Thymus (tissue), 11 donors: ENCODE measurements around the gene ARHGAP31. TPM values are rescaled to one million over a fixed set of nuclear protein-coding genes. Genes with fewer than 3 reads are reported as not detected.
A peak's percentile ranks its signal among the peaks of the same experiment; 100 is the strongest.
"Not testable (repeated sequence)": the region's sequence is repeated elsewhere in the genome, so short reads cannot be mapped to it uniquely, and the experiment has no call there.

ENCODE experiments used
- DNase-seq, 9 donors: peaks; one replicate each; pipeline ENCODE4 v3.0.0-alpha.2; 2013; ENCODE audit warnings: low spot score in 9 of 9, low read depth in 6 of 9, missing footprints in 1 of 9
- H3K27ac ChIP-seq, 2 donors: one replicate each; pipeline ENCODE4 v1.5.1; 2013; ENCODE audit warnings: control low read depth in 1 of 2, low read depth in 1 of 2, low read length in 1 of 2, mild to moderate bottlenecking in 1 of 2, moderate library complexity in 1 of 2
- H3K27me3 ChIP-seq, 2 donors: one replicate each; pipeline ENCODE4 v1.5.1; 2013; ENCODE audit warnings: low read length in 1 of 2; ENCODE audit not compliant: control insufficient read depth in 2 of 2, insufficient read depth in 1 of 2
- H3K36me3 ChIP-seq, 2 donors: one replicate each; pipeline ENCODE4 v1.5.1; 2013; ENCODE audit warnings: low read length in 1 of 2, mild to moderate bottlenecking in 1 of 2, moderate library complexity in 1 of 2; ENCODE audit not compliant: control insufficient read depth in 2 of 2, insufficient read depth in 2 of 2
- H3K4me1 ChIP-seq, 2 donors: one replicate each; pipeline ENCODE4 v1.5.1; 2013; ENCODE audit warnings: low read length in 2 of 2; ENCODE audit not compliant: control insufficient read depth in 2 of 2, insufficient read depth in 2 of 2
- H3K4me3 ChIP-seq, 2 donors: one replicate each; pipeline ENCODE4 v1.5.1; 2013; ENCODE audit warnings: low read length in 2 of 2, control low read depth in 1 of 2, mild to moderate bottlenecking in 1 of 2
- H3K9me3 ChIP-seq, 2 donors: one replicate each; pipeline ENCODE4 v1.5.1; 2013; ENCODE audit warnings: low read length in 1 of 2, mild to moderate bottlenecking in 1 of 2; ENCODE audit not compliant: control insufficient read depth in 2 of 2, insufficient read depth in 1 of 2
- WGBS: extraction: QIAGEN DNeasy Blood & Tissue Kit; methylation state at CpG from one replicate; pipeline ENCODE4 v1.1.7; 2013; 5-methylcytosine and 5-hydroxymethylcytosine counted together
- polyA plus RNA-seq: library from polyadenylated mRNA; stranded (reverse); fragments of 200-250 nt; gene quantifications from one replicate; pipeline ENCODE4 v1.2.3, GENCODE V29; 2013
- total RNA-seq: library from RNA; stranded (reverse); fragments of 120-200 nt; gene quantifications from one replicate; pipeline ENCODE4 v1.2.4, GENCODE V29; 2013
- donor health status: healthy.

The ARHGAP31 gene
- total and polyA plus RNA-seq, 2 donors = 3.5 to 8.2 TPM

- Histone ChIP-seq H3K9me3 (no peaks in the 10 kb centered on the region), H3K27ac (no peak overlapping the region)
Observed at GRCh38 chr3:119350114-119350513, 55.9 kb downstream of the ARHGAP31 start.

GRCh38 chr3:119351581-119351980, 57.4 kb downstream of the ARHGAP31 start:
- DNase-seq = no peak
- H3K27me3 ChIP-seq = no peaks in the 10 kb centered on the region
- no peaks in the 10 kb centered on the region for H3K36me3 ChIP-seq
- peaks cover 9 to 29% of the 10 kb centered on the region in 2 donors for H3K4me1 ChIP-seq
- no peak overlapping the region for H3K4me3 ChIP-seq
- WGBS = 95% methylated on average over 3 of the region's 3 CpGs
- no peaks in the 10 kb centered on the region for H3K9me3 ChIP-seq
- no peak overlapping the region for H3K27ac ChIP-seq

More at GRCh38 chr3:119350114-119350513, 55.9 kb downstream of the ARHGAP31 start:
- Histone ChIP-seq H3K4me1 (peaks cover 9 to 29% of the 10 kb centered on the region in 2 donors), H3K4me3 (no peak overlapping the region), H3K27me3 (no peaks in the 10 kb centered on the region), H3K36me3 (no peaks in the 10 kb centered on the region)
- WGBS = 65% methylated on average over 10 of the region's 10 CpGs
- no peak for DNase-seq

DNA sequence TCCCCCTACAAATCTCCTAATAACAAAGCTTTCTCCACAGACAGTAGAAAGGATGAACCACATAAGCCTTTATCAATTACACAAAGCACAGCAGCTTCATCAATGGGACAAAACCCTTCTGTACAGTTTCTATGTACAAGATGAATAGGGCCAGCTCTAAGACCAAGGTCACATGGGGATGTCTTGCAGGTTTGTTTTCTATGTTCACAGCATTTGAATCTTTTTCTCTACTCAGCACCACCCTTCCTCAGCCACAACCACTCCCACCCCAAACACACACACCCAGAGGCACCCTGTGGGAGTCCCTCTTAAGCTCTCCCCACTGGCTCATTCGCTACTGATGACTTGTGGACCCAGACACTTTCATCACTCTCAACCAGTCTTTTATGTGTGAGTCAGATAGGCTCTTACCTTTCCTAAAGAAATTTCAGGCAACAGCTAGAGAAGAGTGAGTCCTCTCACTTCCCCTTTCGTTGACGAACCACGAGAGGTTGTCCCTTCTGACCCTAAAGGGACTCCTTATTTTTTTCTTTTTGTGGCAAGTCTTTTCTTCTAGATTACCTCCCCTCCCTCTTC, 57.9 kb downstream of the ARHGAP31 start:
- Histone ChIP-seq H3K27ac (peak overlapping the region in 1 of 2 donors; percentile 20), H3K27me3 (no peaks in the 10 kb centered on the region), H3K4me3 (no peak overlapping the region), H3K9me3 (no peaks in the 10 kb centered on the region), H3K4me1 (peaks cover 9 to 29% of the 10 kb centered on the region in 2 donors), H3K36me3 (no peaks in the 10 kb centered on the region)
- 30% methylated on average over 4 of the region's 4 CpGs for WGBS
- DNase-seq = peak in 5 of 9 donors; percentile 6 to 53 (median 19)

GRCh38 chr3:119352863-119353527, 58.8 kb downstream of the ARHGAP31 start:
- WGBS = 50% methylated on average over 6 of the region's 6 CpGs
- DNase-seq = peak in 8 of 9 donors; percentile 40 to 75 (median 58)
- H3K27ac ChIP-seq = peak overlapping the region in 1 of 2 donors; percentile 20

DNA sequence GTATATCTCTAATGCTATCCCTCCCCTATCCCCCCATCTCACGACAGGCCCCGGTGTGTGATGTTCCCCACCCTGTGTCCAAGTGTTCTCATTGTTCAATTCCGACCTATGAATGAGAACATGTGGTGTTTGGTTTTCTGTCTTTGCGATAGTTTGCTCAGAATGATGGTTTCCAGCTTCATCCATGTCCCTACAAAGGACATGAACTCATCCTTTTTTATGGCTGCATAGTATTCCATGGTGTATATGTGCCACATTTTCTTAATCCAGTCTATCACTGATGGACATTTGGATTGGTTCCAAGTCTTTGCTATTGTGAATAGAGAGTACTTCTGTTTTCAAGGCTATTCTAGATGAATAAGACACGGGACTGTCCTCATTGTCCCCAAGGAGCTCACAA, 61.4 kb downstream of the ARHGAP31 start:
- H3K4me3 ChIP-seq, H3K27ac ChIP-seq, H3K27me3 ChIP-seq, H3K36me3 ChIP-seq, H3K9me3 ChIP-seq, DNase-seq: not testable (repeated sequence)
- 98% methylated on average over 5 of the region's 5 CpGs for WGBS
- H3K4me1 ChIP-seq = peaks cover 9 to 28% of the 10 kb centered on the region in 2 donors

More at GRCh38 chr3:119352863-119353527, 58.8 kb downstream of the ARHGAP31 start:
- Histone ChIP-seq H3K4me1 (peaks cover 9 to 29% of the 10 kb centered on the region in 2 donors), H3K27me3 (no peaks in the 10 kb centered on the region), H3K9me3 (no peaks in the 10 kb centered on the region), H3K36me3 (no peaks in the 10 kb centered on the region), H3K4me3 (no peak overlapping the region)

GRCh38 chr3:119356646-119357045, 62.5 kb downstream of the ARHGAP31 start:
- Histone ChIP-seq H3K36me3 (no peaks in the 10 kb centered on the region), H3K27me3 (no peaks in the 10 kb centered on the region), H3K9me3 (no peaks in the 10 kb centered on the region), H3K4me3 (no peak overlapping the region), H3K4me1 (peaks cover 9 to 24% of the 10 kb centered on the region in 2 donors), H3K27ac (no peak overlapping the region)
- DNase-seq = no peak

DNA sequence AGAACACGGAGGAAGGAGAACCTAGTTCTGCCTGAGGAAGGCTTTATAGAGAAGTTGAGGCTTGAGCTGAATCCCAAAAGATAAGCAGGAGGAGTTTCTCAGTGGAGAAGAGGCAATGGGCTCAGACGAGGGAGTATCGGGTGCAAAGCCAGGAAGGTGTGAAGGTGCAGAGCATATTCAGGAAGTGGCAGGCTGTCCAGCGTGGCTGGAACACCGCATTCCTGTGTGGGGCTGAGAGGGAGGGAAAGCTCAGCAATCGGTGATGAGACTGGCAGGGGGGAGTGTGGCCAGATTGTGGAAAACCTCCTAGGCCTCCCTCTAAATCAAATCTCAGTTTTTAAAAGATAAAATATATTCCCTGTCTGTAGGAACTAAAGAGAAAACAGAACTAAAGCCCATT, 63.0 kb downstream of the ARHGAP31 start:
- no peak for DNase-seq
- H3K4me3 ChIP-seq = no peak overlapping the region
- H3K36me3 ChIP-seq = no peaks in the 10 kb centered on the region

GRCh38 chr3:119359476-119360326, 65.5 kb downstream of the ARHGAP31 start:
- WGBS = 66% methylated on average over 11 of the region's 11 CpGs
- DNase-seq = no peak
- no peak overlapping the region for H3K27ac ChIP-seq
- H3K36me3 ChIP-seq = no peaks in the 10 kb centered on the region
- H3K4me1 ChIP-seq = no peaks in the 10 kb centered on the region
- H3K4me3 ChIP-seq = no peak overlapping the region
- H3K27me3 ChIP-seq = no peaks in the 10 kb centered on the region
- H3K9me3 ChIP-seq = no peaks in the 10 kb centered on the region

More for the DNA sequence above, 63.0 kb downstream of the ARHGAP31 start:
- Histone ChIP-seq H3K9me3 (no peaks in the 10 kb centered on the region), H3K27ac (no peak overlapping the region), H3K4me1 (peaks cover 9 to 19% of the 10 kb centered on the region in 2 donors), H3K27me3 (no peaks in the 10 kb centered on the region)
- WGBS = 76% methylated on average over 6 of the region's 6 CpGs
